ENCODE results near the gene SPATS2L.

The SPATS2L gene

GRCh38 chr2:200426754-200427153 lies 120.3 kb downstream of the SPATS2L start:
- TF ChIP-seq EZH2phosphoT487 (IDR thresholded peaks at IDR 0.05; ENCODE audit: borderline replicate concordance, low read length): no peak
- no peak for TF ChIP-seq CTCF (IDR thresholded peaks at IDR 0.05; ENCODE audit: low read depth, low read length, poor library complexity, severe bottlenecking)
- no peak overlapping the region for H3K4me2 ChIP-seq (ENCODE audit: low read length)
- H3K36me3 ChIP-seq (ENCODE audit: control insufficient read depth, low read length): no peaks in the 10 kb centered on the region
- no peaks in the 10 kb centered on the region for H3K9me3 ChIP-seq (ENCODE audit: control insufficient read depth, insufficient read depth, low read length)
- no peak overlapping the region for H3K27ac ChIP-seq (ENCODE audit: low read depth, low read length)
- H3K4me3 ChIP-seq (ENCODE audit: low read length): no peak overlapping the region
- H3K4me1 ChIP-seq (ENCODE audit: control insufficient read depth, low read length): no peaks in the 10 kb centered on the region
- H3K79me2 ChIP-seq (ENCODE audit: control insufficient read depth, low read length): no peaks in the 10 kb centered on the region
- H3K9me2 ChIP-seq (replicated peaks; ENCODE audit: control insufficient read depth, low read length): no peaks in the 10 kb centered on the region
- H3K27me3 ChIP-seq (ENCODE audit: control insufficient read depth, low read length): 0 out of 2 replicates have a peak, but pooled peaks cover 3% of the 10 kb centered on the region
- H4K20me1 ChIP-seq (ENCODE audit: control insufficient read depth, insufficient read depth, low read depth, low read length): no peaks in the 10 kb centered on the region
- H3F3A ChIP-seq (ENCODE audit: control insufficient read depth, insufficient read depth): no peaks in the 10 kb centered on the region

GRCh38 chr2:200428961-200429665 lies 122.6 kb downstream of the SPATS2L start:
- no peaks in the 10 kb centered on the region for H3K9me2 ChIP-seq (replicated peaks; ENCODE audit: control insufficient read depth, low read length)
- no peak overlapping the region for H3K4me3 ChIP-seq (ENCODE audit: low read length)
- H3K4me1 ChIP-seq (ENCODE audit: control insufficient read depth, low read length): no peaks in the 10 kb centered on the region
- no peaks in the 10 kb centered on the region for H3K36me3 ChIP-seq (ENCODE audit: control insufficient read depth, low read length)
- H3K4me2 ChIP-seq (ENCODE audit: low read length): no peak overlapping the region
- no peaks in the 10 kb centered on the region for H3K79me2 ChIP-seq (ENCODE audit: control insufficient read depth, low read length)
- no peaks in the 10 kb centered on the region for H3F3A ChIP-seq (ENCODE audit: control insufficient read depth, insufficient read depth)
- no peaks in the 10 kb centered on the region for H3K9me3 ChIP-seq (ENCODE audit: control insufficient read depth, insufficient read depth, low read length)
- H3K27ac ChIP-seq (ENCODE audit: low read depth, low read length): no peak overlapping the region
- TF ChIP-seq CTCF (IDR thresholded peaks at IDR 0.05; ENCODE audit: low read depth, low read length, poor library complexity, severe bottlenecking) (no peak), EZH2phosphoT487 (IDR thresholded peaks at IDR 0.05; ENCODE audit: borderline replicate concordance, low read length) (no peak)
- peaks cover 7% of the 10 kb centered on the region; the same call in 1 of the 2 replicates for H3K27me3 ChIP-seq (ENCODE audit: control insufficient read depth, low read length)
- H4K20me1 ChIP-seq (ENCODE audit: control insufficient read depth, insufficient read depth, low read depth, low read length): no peaks in the 10 kb centered on the region

GRCh38 chr2:200430017-200430416 lies 123.5 kb downstream of the SPATS2L start:
- Histone ChIP-seq H3K27me3 (ENCODE audit: control insufficient read depth, low read length) (peaks cover 7% of the 10 kb centered on the region; the same call in 1 of the 2 replicates), H3K9me3 (ENCODE audit: control insufficient read depth, insufficient read depth, low read length) (no peaks in the 10 kb centered on the region), H4K20me1 (ENCODE audit: control insufficient read depth, insufficient read depth, low read depth, low read length) (no peaks in the 10 kb centered on the region), H3K36me3 (ENCODE audit: control insufficient read depth, low read length) (no peaks in the 10 kb centered on the region), H3K79me2 (ENCODE audit: control insufficient read depth, low read length) (no peaks in the 10 kb centered on the region), H3K4me2 (ENCODE audit: low read length) (no peak overlapping the region), H3K4me3 (ENCODE audit: low read length) (no peak overlapping the region), H3K27ac (ENCODE audit: low read depth, low read length) (no peak overlapping the region), H3K9me2 (replicated peaks; ENCODE audit: control insufficient read depth, low read length) (no peaks in the 10 kb centered on the region), H3K4me1 (ENCODE audit: control insufficient read depth, low read length) (no peaks in the 10 kb centered on the region), H3F3A (ENCODE audit: control insufficient read depth, insufficient read depth) (no peaks in the 10 kb centered on the region)
- TF ChIP-seq CTCF (IDR thresholded peaks at IDR 0.05; ENCODE audit: low read depth, low read length, poor library complexity, severe bottlenecking): no peak
- no peak for TF ChIP-seq EZH2phosphoT487 (IDR thresholded peaks at IDR 0.05; ENCODE audit: borderline replicate concordance, low read length)
